ENCODE data around the gene TCF12.

TCF12 gene

GRCh38 chr15:57184502-57184901, 266.1 kb downstream of the TCF12 start:
- DNase-seq: no peak

GRCh38 chr15:57185507-57186074, 267.1 kb downstream of the TCF12 start:
- no peak for DNase-seq

DNA sequence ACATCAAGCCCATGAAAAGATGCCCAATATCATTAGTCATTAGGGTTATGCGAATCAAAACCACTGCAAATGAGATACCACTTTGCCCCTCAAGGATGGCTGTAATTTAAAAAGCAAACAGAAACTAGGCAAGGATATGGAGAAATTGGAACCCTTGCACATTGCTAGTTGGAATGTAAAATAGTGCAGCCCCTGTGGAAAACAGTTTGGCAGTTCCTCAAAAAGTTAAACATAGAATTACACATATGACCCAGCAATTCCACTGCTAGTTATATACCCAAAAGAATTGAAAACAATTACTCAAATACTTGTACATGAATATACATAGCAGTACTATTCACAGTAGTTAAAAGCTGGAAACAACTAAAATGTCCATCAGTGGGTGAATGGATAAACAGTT, 271.0 kb downstream of the TCF12 start:
- no peak for DNase-seq

GRCh38 chr15:57190208-57190607, 271.8 kb downstream of the TCF12 start:
- DNase-seq: no peak

DNA sequence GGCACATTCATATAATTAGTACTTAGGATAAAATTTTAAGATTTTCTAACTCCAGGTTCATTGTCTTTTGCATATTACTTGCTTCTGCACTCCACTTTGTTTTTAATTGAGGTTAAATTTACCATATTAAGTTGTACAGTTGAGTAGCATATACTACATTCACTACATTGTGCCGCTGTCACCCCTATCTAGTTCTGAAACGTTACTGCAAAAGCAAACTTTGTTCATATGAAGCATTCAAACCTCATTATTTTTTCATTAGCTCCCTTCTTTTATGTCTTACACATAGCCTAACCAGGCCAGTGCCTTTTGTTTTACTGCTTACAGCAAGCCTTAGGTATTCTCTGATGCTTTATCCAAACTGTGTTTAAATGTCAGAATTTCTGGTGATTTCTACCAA, 274.7 kb downstream of the TCF12 start:
- no peak for DNase-seq

DNA sequence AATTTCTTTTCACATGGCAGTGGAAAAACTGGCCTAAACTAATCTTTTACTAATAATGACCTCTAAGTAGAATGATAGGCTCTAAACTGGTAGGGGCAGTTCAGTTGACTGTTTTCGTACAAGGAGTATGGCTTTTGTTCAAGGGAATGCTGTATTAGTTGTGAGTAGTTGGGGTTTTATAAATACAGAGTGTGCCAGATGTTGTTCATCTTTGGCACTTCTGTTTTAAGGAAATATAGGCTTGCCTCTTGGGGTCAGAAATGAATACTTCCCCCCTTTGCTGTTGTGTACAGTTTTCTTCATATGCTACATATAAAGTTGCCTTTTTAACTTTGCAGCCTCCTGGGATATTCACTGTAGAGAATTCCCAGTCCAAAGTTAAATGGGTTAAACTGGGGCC, 276.9 kb downstream of the TCF12 start:
- DNase-seq: no peak

GRCh38 chr15:57196865-57197264, 278.4 kb downstream of the TCF12 start:
- DNase-seq: no peak

DNA sequence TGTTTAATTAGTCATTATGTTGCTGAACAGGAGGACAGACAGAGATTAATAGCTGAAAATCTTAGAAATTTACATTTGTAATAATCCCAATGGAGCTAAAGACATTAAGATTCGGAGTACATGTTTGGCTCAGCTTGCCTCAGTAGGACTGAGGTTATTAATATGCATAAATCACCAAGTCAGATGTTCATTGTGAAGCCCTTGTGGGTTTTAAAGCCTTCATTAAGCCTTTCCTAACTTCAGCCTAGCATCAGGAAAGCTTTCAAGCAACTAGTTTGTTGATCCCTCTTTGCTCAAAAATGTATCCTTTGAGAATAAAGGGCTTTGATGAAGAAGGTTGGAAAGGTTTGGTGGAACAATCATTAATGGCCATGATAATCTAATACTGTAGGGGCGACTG, 279.7 kb downstream of the TCF12 start:
- DNase-seq: no peak

DNA sequence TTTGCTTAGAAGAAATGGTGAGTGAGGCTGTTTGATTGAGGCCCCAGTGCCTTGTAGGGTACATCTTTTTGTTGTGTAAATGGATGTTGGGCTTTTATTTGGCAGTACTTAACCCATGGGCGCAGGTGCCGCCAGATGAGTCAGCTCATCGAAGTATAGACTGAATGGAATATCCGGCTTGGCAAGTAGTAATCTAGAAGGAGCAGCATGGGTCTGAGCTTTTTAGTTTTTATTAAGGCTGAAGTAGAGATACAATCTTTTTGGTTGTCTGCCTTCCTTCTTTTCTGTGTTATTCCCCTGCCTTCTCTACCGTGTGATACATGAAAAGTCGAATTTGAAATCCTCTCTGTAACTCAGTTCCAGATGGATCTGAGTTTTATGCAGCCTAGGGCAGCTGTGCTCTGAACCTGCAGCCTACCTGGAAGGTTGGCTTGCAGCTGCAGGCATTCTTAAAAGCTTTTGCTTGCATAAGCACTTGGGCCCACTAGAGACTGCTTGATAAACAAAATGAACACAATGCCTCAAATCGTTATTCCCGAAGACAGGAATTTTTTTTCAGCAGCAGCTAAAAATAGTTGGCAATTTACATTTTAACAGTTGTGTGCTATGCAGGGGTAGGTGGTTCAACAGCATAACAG, 280.3 kb downstream of the TCF12 start:
- no peak for DNase-seq

- DNase-seq: no peak
Measured at GRCh38 chr15:57201578-57201977, 283.1 kb downstream of the TCF12 start.

DNA sequence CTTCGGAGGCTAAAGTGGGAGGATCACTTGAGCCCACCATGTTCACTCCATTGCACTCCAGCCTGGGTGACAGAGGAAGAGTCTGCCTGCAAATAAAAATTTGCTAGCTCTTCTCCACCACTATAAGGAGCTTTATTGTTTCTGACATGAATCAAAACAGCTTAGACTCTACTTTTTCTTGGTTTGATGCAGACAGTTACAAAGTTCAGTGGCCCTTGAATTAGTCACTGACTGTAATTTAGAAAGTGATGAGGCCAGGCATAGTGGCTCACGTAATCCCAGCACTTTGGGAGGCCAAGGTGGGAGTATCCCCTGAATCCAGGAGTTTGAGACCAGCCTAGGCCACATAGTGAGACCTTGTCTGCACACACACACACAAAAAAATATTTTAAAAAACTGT, 285.5 kb downstream of the TCF12 start:
- no peak for DNase-seq

DNA sequence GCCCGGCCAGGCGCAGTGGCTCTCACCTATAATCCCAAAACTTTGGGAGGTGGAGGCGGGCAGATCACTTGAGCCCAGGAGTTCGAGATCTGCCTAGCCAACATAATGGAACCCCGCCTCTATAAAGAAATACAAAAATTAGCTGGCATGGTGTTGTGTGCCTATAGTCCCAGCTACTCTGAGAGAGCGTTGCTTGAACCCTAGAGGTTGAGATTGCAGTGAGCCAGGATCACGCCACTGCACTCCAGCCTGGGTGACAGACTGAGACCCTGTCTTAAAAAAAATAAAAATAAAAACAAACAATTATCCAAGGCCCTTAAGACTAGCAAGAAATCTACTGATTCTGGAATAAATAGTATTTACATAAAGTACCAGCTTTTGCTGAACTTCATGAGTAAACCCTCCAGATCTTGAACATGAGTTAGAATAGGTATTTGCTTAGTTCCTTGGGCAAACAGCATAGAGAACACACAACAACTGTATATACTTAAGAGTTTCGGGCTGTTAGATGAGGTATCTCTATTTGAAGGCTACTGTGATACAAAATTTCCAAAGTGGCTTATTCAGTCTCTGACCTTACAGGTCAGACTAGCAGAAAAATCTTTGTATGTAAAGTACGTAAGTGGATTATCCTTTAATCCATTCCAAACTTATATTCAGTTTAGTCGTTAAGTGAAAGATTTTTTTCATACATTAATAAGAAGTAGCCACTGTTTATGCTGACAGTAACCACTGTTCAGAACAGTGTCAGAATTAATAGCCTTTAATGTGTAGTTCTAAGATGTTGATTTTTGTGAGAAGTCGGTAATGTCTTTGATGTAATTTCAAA, 286.8 kb downstream of the TCF12 start:
- DNase-seq: no peak

- DNase-seq: peak; percentile 47
Measured at GRCh38 chr15:57205996-57206395, 287.6 kb downstream of the TCF12 start.

DNA sequence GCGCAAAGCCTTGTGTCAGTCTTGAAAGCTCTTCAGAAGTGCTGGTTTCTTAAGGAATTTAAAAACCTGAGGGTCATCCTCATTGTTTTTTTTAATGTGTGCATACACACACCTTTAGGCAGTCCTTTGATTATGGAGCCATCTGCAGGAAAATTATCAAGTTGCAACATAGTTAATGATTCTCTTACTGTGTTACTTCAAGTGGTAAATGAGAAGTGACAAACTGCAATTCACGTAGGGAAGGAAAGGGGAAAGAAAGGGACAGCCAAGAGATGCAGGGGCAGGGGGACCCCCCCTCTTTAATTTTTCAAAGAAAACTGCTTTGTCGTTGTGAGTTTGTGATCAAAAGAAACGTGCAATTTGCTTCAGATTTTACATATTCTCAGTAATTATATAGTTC, 295.4 kb downstream of the TCF12 start:
- DNase-seq: peak; percentile 71

GRCh38 chr15:57215326-57215725, 296.9 kb downstream of the TCF12 start:
- DNase-seq: no peak

DNA sequence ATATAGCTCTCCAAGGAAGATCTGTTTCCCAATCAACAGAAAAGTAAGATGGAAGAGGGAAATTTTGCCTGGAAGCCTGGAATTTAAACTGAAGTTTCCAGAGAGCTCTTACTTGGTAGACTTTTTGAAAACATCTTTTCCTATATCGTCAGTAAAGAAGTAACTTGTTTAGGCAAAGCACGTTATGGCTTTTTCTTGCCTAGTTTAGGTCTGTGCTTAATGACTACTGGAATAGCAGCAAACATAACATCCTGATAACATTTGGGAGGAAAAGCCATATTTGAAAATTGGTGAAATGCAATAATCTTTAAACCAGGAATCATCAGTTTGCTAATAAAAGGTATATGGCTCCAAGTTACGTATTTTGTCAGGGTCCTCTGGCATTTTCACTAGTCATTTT, 297.4 kb downstream of the TCF12 start:
- DNase-seq: no peak

- DNase-seq: peak; percentile 42
Measured at GRCh38 chr15:57216288-57216687, 297.8 kb downstream of the TCF12 start.

DNA sequence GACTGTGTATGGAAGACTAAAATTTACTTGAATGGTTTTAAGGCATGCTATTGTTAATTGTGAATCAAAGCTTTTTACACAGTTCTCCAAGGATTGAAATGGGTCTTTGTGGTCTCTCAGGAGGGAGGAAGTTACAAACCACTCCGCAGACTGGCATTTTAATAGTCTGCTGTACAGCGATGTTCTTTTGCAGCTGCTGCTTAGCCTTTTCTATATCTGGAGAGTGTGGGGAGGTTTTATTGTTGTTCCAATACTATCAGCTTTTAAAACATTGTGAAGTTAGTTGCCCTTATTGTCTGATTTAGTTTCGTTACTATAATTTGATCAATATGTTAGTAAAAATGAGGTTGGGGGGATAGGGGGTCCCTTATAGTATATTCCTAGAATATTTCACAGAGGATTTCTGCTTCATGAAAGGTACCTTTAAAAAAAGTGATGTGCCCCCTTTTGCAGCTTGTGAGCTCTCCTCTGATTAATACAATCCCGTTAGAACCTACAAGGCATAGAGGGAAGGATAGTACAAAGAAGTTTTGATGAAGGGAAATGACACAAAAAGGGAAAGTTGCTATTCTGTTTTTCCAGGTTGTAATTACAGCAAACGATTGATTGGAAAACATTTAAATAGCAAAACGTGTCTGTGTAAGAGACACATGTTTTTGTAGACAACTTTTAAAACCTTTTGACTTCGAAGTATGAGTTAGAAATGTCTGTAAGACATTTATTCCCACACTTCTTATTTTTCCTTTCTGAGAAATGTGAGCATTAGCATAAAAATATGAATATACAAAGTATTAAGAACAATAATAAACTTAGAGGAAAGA, 299.5 kb downstream of the TCF12 start:
- DNase-seq: no peak

- DNase-seq: peak; percentile 99
Measured at GRCh38 chr15:57218826-57219576, 300.6 kb downstream of the TCF12 start.

GRCh38 chr15:57220205-57220604, 301.8 kb downstream of the TCF12 start:
- DNase-seq: peak; percentile 27

DNA sequence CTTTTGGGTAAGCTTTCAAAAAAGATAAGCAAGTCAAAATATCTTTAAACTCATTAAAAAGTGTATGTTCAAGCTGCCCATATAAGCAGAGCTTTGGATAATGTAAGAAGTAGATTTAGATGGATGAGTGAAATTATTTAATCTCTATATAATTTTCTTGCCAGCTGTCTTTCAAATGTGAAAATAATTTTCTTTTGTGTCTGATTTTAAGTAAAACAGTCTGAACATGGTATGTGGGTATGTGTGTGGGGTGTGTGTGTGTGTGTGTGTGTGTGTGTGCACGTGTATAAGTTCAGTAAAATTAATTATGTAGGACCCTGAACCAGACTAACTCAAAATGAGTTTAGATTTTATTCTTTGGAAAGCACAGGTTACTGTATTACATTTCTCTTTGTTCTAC, 302.7 kb downstream of the TCF12 start:
- peak; percentile 58 for DNase-seq

DNA sequence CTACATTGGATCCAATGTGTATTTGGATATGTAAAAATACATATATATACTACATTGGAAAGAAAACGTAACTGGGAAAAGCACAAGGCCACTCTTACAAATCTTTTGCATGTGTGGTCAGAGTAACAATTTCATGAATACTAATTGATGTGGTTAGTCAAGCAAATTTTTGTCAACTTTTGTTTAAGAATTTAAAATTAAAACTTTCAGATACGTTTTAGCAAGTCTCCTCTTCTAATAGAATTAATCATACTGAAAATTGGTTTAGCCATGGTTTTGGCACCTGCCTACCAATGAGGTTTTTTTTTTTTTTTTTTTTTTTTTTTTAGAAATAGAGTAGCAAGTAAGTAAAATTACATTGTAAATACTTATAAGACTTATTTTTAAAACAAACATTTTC, 304.9 kb downstream of the TCF12 start:
- no peak for DNase-seq

- no peak for DNase-seq
Measured at GRCh38 chr15:57223887-57224286, 305.4 kb downstream of the TCF12 start.
